Measurements from ENCODE around the gene PISD.

Gene PISD

GRCh38 chr22:31623592-31624304, 38.3 kb downstream of the PISD start:
- DNase-seq: no peak

DNA sequence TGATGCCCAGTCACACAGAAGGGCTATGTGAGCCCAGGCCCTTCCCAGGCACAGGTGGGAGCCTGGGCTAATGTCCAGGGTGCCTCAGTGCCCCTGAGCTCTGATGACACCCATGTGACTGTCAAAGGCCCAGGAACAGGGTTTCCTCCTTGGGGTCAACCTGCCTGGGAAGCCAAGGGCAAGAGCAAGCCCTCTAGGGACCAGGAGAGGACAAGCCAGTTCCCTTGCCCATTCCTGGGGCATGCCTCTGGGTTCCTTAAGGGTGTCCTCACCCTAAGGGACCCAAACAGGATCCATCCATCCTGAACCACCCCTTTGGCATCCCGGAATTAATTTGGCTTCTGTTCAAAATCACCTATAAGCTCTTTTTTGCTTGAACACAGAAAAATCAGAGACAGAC, 39.0 kb downstream of the PISD start:
- no peak for DNase-seq

DNA sequence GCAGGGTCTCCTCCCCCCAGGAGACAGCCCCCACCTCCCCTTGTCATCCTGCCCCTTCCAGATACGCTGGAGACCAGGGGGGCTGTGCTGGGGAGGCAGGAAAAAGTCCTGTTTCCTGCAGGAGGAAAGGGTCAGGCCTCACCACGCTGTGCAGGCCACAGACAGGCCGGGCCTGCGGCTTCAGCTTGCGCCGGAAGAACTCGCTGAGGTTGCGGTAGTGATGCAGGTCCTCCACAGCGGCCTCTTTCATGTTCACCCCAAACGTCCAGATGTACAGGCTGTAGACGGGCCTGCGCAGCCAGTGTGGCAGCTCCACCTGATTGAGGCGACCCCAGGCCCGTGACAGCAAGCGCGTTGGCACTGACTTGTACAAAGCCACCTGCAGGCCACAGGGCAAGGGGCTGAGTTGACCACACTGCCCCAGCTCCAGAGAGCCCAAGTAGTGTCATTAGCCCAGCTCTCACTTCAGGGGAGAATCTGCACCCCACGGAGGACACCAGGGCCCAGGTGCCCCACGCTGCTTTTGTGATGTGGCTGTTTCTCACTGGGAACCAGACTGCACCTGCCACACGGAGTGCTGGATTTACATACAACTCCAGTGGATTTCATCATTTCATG, 40.4 kb downstream of the PISD start:
- no peak for DNase-seq

DNA sequence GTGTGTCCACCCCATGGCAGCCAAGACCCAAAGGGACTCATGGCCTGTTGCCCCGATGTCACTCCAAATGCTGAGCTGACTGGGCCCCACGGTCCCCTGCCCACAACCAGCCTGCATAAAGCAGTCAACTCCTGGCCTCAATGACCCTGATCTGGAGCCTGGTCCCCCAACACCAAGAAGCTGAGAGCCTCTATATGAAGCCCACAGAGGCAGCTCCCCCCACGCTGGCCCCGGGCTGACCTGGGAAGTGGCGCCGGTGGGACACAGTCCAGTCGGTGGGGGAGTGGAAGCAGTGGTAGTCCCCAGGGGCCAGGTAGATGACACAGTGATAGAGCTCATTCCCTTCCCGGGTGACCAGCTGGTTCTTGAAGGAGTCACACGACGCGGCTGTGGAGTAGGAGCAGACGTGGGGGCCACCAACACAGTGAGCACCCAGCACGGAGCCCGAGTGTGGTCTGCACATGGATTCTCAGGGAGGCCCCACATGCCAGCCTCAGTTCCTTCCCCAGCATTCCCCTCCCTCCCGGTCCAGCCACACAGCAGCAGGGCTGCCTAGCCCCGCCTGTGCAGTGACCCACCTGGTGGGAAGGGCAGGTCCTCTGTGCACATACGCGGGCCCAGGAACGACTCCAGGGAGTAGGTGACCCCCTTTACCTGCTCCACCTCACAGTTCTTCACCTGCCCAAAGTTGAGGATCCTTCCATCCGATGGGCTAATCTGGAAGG, 41.1 kb downstream of the PISD start:
- no peak for DNase-seq

DNA sequence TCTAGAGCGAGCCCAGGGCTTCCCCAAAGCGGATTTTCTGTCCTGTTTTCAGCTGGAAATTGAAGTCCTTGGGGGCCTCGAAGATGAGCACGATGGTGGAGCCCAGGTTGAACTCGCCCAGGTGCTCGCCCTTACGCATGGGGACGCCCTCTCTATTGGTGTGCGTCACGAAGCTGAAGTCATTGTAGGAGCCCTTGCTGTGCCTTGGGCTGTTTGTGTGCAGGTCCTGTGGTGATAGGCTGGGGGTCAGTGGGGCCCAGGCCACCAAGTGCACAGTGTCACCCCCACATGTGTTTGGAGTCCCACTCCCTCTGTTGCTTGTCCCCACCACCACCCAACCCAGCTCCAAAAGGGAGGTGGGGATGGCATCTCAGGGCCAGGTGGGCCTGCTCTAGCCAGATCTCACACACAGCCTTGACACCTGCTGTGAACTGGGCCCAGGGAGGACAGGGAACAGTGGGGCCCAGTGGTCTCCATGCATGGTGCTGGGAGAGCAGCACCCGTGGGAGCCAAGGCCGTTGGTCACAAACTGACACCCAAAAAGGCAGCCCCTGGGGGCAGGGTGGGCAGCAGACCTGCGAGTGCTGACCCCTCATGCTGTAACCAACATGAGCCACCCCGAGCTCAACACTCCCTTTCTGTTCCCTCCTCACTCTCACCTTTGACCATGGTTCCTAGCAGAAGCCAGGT, 42.3 kb downstream of the PISD start:
- no peak for DNase-seq

DNA sequence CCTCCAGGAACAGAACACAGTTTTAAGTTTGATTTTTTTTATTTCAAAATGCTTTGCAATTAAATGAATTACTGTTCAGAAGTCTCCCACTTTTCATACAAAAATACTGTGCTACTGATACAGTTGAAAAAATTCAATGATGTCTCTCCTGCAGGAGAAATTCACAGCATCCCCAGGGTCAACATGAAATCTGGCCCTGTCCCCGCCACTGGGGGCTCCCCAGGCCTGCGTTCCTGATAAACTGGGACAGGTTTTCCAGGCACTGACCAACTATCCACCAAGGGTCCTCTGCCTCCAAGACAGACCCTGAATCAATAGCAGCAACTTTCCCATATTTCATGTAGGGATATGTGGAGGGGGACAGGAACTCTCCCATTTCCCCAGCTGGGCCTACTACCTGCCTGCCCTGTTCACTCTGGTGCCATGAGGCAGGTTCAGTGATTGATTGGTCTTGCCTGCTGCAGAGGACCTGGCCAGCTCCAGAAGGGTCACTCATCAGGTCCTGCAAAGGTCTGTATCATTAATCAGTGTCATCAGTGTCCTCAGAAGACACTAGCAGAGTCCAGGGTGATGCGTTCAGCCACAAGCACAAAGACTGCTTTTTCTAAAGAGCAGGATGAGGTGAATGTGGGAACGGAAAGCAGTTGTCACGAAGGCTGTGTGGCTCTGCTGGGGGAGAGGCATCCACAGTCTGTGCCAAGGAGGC, 43.4 kb downstream of the PISD start:
- no peak for DNase-seq

DNA sequence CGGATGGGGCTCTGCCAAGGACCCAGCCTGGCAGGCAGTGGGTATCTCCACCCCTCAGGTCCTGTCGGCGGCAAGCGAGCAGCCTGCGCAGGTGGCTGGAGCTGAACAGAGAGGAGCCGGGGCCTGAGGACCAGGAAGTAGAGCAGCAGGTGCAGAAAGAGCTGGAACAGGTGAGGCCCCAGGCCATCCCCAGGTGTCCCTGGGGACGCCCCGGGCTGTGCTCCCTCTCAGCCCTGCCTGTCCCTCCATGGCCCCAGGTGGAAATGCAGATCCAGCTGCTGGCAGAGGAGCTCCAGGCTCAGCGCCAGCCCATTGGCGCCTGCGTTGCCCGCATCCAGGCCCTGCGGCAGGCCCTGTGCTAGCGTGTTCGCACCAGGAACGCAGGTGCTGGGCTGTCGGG, 44.0 kb downstream of the PISD start:
- no peak for DNase-seq

DNA sequence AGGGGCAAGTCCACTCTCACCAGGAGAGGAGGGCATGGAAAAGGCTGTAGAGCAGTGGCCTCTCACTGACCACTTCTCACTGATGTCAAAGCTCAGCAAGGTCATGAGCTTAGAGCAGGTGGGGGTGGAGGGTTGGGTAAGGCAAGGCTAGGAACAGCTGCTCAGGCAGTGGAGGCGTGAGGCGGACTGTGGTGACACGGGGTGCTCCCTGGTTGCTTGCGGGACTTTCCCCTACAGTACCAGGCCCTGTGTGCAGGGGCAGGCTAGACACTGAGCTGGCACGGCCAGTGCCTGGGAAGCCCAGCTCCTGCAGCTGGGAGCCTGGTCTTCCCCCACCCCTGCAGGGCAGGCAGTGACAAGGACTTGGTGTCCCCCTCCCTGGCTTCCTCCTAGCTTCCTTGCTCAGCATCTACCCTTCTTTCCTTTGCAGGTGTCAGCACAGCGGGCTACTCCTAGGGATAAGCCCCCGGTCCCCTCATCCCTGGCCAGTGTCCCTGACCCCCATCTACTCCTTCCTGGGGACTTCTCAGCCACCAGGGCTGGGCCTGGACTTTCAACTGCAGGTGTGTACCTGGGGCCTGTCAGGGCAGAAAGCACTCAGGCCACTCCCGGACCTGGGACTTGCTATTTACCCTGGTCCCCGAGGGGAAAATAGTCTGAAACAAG, 45.6 kb downstream of the PISD start:
- DNase-seq: peak; percentile 18 to 30

DNA sequence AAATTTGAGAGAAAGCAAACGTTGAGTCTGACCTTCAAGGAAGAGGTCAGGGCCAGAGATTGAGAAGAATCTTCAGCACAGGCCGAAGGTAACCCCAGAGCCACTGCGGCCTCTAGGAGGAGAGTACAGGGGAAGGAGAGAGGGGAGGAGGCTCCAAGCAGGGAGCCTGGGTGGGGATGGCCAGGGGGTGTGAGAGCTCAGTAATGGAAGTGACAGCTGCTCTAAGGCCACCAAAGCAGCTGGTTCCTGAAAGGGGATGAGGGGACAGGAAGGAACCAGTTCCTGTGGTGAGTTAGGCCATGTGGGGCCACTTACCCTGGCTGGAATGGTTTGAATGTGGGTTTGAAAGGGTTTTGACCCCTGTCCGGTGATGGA, 46.1 kb downstream of the PISD start:
- DNase-seq: no peak

GRCh38 chr22:31615491-31615860, 46.5 kb downstream of the PISD start:
- no peak for DNase-seq

- no peak for DNase-seq
Measured at GRCh38 chr22:31614781-31615490, 47.1 kb downstream of the PISD start.

- no peak for DNase-seq
Measured at GRCh38 chr22:31613904-31614296, 48.1 kb downstream of the PISD start.

GRCh38 chr22:31613286-31613903, 48.6 kb downstream of the PISD start:
- no peak for DNase-seq

DNA sequence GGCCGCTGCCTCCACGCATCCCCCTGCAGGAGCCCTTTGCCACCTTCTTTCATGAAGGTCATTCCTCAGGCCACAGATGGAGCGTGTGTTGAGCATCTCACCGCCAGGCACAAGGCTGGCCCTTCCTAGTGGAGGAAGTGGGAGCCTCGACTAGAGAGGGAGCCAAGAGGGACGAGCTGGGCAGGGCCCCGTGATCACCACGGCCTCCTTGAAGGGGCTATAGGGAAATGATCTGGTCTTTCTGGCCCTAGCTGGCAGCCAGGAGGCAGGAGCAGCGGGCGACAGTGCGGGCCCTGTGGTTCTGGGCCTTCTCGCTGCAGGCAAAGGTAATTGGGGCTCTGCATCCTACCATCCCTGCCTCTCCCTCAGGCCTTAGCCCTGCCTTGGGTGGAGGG, 49.1 kb downstream of the PISD start:
- no peak for DNase-seq

- DNase-seq: no peak
Measured at GRCh38 chr22:31611061-31611760, 50.8 kb downstream of the PISD start.

DNA sequence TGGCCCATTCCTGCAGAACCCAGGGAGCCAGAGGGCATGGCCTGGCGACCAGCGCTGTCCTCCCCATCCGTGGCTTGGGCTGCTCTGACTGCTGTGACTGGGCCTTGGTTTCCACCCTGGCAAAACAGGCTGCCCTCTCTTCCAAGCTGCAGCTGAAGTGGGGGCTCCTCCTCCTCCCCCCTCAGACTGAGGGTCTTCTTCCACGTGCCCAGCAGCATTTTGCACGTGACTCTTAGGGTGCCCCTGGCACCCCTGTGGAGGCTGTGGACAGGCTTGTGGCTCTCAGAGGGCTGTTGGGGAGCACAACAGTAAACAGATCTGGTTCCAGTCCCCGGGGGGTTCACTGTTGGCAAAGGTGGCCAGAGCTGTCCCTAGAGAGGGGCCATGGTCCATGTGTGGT, 51.4 kb downstream of the PISD start:
- DNase-seq: no peak

DNA sequence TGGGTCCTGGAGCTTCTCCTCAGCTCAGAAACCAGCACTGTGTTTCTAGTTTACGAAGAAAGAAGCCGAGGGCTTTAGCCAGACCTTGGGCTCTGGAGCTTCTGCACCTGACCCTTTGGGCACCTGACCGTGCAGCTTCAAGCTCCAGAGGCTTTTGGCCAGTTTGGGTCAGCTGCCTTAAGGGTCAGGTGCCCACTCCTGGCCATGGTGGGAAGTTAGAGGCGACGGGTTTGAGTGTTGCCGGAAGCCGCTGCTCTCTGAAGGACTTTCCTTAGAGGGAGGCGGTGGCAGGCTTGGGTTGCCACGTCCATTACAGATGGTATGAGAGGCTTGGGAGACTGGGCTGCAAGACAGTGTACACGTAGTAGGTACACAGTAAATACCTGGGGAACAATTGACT, 52.3 kb downstream of the PISD start:
- no peak for DNase-seq

DNA sequence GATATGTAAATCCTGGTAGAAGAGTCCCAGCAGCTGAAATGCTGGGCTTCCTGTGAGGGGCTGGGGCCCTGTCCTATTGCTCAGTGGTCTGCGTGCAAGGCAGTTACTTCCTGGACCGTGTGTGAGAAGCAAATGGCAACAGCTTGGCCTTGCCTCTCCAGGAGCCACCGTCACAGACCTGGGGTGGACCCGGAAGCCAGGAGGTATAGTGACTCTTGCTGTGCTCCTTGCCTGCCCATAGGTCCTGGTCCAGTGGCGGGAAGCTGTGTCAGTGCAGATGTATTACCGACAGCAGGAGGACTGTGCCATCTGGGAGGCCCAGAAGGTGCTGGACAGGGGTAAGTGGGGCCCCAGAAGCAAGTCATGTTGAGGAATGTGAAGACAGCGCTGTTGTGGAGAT, 54.3 kb downstream of the PISD start:
- no peak for DNase-seq

DNA sequence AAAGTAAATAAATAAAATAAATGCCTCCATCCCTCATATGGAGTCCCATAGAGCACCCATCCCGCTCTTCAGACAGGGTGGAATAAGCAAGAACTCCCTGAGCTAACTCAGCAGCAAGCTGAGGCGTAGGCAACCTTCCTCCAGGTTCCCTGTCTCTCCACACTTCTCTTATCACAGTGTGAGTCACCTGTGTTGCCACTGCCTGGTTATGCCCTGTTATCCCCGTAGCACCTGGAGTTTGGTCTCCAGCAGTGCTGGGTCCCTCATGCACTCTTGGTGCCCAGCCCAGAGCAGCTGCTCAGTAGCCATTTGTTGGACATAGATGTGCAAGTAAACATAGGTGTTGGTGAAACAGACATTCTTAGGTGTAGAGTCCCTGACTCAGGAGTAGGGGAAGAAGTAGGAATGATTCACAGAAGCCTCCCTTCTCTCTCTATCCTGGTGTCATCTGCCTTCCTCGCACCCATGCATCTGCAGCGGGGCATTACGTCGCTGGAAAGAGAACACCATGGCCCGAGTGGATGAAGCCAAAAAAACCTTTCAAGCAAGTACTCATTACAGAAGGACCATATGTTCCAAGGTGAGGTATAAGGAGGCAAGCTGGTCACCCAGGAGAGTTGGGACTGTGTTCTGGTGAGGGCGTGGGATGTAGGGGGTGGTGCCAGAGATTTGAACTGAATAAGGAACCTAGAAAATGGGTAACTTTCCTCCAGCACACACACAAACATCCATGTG, 56.0 kb downstream of the PISD start:
- no peak for DNase-seq

All from activated CD4-positive, alpha-beta T cell treated with anti-CD3 and anti-CD28 coated beads for 4 hours (primary cell).